Stimulated activated CD4-positive, alpha-beta T cell treated with anti-CD3 and anti-CD28 coated beads, Interleukin-15, amount 100 ng/mL, for 48 hours (primary cell): ENCODE measurements around the gene TYMP.

Experiments used
- DNase-seq, 2 donors: peaks; one replicate each; pipeline ENCODE4 v3.0.0-alpha.2; 2020; ENCODE audit warnings: low read depth in 2 of 2

Gene TYMP

GRCh38 chr22:50529897-50530579, at the start of gene TYMP:
Gene TYMP, minus strand, starts transcription at chr22:50530012. Its CDS starts 303 bp downstream, at chr22:50529709.
- DNase-seq: peak in 1 of 2 donors; percentile 62

DNA sequence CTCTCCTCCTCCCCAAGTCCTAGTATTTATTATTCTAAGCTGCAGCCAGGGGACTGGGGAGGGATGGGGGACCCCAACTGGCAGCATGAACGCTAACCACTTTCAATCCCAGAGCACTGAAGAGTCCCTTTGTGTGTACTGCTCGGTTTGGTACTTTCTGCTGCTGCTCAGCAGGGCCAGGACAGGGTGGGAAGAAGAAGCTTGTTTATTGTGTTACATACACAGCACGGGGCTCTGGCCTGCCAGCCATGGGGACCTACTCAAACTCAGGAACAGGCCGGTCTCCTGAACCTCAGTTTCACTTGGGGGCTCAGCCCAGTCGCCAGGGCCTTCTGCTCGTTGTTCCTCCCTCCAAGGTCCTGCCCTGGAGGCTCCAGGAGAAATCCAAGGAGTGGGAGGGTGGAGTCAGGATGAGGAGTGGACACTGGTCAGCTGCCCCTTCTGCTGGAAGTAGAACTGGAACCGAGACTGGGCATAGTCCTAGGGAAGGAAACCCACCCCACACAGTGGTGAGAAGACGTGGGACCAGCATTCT, 49.0 kb upstream of the TYMP start:
- no peak for DNase-seq

DNA sequence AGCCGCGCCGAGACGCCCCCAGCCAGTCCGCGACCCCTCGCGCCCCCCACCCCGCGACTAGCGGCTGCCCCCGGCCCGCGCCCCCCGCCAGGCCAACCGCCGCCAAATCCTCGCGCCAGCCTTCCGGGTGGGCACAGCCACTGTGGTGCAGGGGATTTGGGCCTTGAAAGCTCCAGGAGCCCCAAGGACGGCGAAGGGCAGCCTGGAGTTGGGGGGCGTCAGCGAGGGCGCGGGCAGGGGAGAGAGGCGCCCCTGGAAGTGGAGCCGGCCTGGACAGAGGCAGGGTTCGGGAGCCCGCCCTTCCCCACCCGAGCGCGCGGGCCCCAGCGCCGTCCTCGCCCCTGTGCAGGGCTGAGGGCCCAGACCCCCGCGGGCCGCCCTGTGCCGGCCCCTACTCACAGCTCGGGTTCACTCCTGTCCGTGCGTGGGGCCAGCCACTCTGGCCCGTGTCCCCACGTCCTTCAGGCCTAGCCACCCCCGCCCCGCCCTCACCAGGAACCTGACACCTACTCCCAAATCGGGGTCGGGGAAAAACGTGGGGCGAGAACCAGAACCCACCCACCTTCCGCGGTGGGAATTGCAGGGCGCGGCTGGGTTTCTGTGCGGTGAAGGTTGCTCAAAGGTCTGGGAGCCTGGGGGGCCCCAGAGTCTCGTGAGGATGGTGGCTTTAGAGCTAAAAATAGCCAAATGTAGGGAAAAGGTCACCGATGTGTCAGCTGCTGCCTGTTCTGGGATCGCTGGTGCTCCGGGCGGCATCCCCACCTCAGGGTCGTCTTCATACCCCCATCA, 48.4 kb upstream of the TYMP start, which contains the start of gene CPT1B:
Gene CPT1B, minus strand, starts transcription at position 441 of the 789 bp plus-strand sequence. CDS start 512 bp downstream, outside the sequence.
- no peak for DNase-seq

DNA sequence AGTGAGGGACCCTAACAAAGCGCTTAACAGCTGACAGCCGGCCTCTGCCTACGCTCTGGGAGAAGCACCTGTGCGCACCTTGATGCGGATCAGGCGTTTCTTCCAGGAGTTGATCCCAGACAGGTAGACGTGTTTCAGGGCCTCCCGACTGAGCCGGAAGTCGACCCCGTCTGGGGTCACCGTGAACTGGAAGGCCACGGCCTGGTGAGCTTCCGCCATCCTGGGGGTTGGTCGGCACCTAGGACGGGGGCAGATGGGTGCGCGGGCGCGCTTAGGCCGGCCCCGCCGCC, 47.8 kb upstream of the TYMP start:
- no peak for DNase-seq

DNA sequence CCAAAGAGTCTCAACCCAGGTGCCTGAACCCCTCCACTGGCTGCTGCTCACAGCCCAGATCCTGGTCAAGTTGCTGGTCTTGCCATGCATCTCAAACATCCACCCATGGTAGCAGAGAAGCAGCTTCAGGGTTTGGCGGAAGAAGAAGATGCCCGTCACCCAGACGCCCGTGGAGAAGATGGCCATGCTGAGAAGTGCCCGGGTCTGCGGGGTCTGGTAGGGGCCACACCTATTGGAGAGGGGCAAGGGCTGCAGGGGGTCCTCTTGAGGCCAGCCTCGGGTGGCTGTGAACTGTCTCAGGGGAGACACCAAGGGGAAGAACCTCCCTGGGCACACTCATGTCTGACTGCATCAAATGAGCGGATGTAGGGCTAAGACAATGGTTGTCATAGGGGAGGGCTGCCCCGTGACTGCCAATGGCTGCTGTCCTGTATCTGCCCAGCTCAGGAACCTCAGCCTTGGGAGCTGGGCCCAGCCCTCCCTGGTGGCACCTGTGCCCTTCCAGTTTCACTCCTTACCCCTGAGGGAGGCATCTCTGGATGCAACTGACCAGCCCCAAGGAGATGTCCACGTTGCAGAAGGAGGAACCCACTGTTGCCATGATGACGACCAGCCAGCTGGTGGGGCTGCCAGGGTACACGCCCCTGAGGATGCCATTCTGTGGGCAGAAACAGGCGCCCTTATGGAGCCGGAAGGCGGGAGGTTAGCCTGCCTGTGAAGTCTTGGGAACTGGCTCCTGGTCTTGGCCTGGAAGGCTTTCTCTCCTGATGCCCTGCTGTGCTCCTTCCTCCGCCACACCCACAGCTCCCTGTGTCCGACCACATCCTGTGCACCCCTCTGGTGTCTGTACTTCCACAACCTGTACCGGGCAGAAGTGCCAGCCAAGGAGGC, 47.2 kb upstream of the TYMP start:
- no peak for DNase-seq

DNA sequence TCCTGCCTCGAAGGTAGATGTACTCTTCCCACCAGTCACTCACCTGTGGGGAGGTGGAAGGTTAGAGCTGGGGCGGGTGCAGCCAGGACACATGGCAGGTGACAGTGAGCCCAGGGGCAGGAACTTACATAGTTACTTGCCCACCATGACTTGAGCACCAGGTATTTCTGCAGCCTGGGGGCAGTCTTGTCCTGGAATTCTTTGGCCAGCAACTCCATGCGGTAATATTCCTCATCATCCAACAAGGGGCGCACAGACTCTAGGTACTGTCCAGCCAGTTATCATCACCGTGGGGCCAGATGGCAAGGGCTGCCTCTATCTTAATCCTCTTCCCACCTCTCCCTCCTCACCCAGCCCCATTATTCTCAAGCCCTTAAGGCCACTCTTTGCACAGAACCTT, 46.3 kb upstream of the TYMP start:
- no peak for DNase-seq

- DNase-seq: no peak
Measured at GRCh38 chr22:50575426-50575941, 45.7 kb upstream of the TYMP start.

DNA sequence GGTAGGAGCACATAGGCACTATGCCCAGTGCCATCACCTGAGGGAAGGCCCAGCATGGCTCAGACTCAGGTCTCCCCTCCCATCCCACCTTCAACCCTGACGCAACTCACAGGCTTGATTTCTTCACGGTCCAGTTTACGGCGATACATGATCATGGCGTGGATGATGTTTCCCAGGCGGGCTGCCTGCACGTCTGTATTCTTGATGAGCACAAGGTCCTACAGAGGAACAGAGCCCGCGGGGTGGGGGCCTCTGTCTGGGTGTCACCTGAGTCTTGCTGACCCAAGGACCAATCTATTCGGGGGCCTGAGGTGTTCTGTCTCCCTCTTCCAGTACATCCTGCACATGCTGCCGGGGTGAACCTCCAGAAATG, 44.6 kb upstream of the TYMP start:
- no peak for DNase-seq

DNA sequence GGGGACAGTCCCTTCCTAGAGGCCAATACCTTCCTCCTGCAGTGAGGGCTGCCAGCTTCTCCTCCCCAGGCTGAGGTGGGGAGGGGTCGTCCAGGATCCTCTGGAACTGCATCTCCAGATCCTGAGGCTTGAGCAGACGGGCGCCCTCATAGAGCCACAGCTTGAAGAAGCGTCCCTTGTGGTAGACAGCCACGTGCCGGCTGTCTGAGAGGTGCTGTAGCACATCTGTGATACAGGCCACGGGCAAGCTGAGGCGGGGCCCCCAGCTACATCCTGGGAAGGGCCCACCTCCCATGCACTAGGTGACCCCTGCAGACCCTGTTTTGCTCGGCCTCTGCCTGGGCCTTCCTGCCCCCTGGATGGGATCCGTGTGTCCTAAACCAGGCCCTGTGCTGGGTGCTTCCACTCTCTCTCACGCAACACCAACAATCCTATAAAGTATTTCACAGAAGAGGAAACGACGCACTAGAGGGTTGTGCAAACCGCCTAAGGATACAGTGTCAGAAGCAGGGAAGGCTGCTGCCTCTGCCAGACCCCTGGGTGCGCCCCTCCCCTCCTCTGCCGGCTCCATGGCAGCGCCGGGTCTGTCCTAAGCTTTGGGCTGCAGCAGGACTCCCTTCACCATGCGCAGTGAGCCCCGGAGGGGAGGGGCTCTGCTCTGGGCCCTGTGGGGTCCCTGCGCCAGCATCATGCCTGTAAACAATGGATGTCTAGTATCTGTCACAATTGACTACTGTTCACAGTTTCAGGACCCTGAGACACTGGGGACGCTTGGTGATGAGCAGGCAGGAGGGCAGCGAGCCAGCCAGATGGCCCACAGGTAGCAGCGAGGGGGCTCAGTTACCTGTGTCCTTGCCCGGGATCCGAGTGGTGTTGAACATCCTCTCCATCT, 43.9 kb upstream of the TYMP start:
- DNase-seq: no peak

DNA sequence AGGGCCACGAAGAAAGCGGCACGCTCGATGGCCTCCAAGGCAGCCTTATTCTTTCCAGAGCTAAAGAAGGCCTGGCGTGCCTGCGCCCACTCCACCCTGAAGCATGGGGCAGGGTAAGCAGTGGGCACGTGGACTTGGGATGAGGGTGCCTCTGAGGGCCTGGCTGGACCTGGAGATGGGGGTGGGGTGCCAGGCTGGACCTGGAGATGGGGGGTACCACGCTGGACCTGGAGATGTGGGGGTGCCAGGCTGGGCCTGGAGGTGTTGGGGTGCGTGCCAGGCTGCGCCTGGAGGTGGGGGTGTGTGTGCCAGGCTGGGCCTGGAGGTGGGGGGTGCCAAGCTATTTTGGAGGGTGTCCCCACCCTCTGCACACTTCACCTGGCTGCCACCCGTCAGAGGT, 43.2 kb upstream of the TYMP start:
- no peak for DNase-seq

GRCh38 chr22:50571264-50572175, 41.7 kb upstream of the TYMP start:
- no peak for DNase-seq

- no peak for DNase-seq
Measured at GRCh38 chr22:50570861-50571260, 41.0 kb upstream of the TYMP start.

DNA sequence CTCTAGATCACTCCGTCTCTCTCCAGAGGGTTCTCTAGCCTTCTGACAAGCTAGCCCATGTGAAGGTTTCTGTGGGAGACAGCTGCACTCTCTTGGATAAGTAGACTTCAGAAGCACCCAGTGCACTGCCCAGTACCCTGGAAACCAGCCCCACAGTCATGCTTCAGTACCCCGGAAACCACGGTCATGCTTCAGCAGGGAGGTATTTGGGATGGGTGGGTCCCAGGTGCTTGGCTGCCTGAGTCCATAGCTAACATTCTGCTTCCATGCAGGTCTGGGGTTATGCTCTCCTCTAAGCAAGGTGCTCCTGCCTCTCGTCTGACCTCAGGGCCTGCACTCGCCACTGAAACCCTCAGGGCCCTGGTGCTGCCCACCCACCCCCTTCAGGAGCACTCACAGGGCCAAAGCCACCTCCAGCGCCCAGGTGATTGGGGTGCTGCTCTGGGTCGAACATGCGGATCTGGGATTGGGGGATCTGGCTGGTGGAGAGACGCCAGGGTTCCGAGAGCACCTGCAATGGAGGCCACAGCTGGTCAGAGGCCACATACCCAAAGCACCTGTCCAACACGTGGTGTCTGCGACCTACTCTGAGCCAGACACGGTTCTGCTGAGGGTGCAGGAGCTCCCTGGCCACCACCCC, 40.2 kb upstream of the TYMP start:
- DNase-seq: no peak

DNA sequence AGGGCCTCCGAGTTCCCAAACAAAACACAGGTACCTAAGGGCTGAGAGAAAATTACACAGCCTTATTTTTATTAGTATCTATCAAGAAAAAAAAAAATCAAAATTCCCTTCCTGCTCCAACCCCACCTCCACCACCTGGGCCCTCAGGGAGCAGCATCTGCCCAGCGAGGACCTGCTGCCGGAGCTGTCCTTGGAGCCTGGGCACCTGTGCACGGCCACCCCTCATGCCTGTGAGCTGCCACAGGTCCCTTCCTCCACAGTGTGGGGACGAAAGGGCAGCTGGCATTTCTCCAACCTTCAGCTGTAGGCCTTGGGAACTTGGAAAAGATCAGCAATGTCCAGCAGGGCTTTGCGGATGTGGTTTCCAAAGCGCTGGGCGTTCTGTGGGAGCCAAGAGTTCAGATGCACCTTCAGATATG, 39.2 kb upstream of the TYMP start:
- DNase-seq: no peak

DNA sequence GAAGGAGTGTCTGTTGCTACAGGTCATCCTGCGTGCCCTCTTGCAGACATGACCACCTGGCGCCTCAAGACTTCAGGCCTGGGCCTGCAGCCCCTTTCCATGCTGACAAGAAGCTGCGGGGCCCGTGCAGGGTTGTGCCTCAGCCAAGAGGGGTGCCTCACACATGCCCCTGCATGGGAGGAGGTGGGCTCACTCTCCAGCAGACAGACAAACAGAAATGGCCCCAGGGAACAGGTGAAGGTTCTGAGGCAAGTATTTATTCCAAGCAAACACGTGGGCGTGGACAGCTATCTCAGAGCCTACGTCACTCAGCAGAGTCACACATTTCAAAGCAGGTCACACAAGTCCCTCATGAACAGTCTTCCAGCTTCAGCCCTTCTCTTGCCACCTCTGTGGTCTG, 38.8 kb upstream of the TYMP start:
- DNase-seq: no peak

DNA sequence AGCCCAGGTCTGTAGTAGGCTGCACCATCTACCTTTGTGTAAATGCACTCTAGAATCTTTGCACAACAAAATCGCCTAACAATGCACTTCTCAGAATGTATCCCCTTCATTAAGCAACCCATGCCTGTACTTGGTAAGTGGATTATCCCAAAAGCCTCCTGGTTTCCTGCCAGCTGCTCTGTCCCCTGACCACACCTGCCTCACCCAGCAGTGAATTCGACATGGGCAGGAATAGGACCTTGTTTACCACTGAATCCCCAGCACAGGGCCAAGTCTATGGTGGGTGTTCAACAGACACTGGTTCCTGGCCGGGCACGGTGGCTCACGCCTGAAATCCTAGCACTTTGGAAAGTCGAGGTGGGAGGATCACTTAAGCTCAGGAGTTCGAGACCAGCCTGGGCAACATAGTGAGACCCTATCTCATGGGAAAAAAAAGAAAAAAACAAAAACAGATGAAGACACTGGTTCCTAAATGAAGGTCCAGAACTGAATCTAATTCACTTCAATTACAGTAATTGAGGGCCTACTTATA, 38.0 kb upstream of the TYMP start:
- no peak for DNase-seq

GRCh38 chr22:50564289-50564688, 34.5 kb upstream of the TYMP start:
- DNase-seq: no peak

DNA sequence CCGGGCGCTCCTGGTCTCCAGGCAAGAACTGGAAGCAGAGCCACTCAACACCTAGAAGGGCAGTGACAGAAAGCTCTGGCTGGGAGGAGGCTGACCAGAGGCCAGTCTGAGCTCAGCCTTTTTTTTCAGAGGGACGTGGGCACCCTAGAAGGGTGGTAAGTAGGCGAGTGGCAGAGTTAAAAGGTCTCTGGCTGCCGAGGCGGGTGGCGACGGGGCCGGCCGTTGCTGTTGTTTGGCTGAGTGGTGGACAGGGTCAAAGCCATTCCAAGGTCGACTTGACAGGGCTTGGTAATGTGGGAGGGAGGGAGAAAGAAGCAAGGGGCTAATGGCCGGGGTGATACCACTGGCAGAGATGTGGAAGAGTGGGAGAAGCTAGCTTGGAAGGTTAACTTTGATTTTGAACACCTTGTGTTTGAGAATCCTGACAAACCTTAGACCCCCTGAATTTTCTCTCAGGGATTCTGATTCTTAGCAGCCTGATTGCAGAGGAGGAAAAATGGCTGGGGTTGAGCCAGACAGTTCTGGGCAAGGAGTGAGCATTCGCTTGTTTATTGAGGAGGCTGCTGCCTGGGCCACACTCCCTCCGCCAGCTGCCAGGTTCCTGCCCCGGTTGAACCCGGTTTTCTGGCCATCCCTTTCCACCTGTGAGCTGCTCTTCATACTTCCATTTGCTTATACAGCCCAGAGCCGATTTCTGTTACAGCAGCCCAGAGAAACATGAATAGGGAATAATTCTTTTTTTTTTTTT, 33.8 kb upstream of the TYMP start:
- DNase-seq: no peak
